Parathyroid adenoma (tissue), 2 donors: Measurements from ENCODE around the gene VPS72.

Experiments used
- H2AFZ ChIP-seq: fragments of 300-600 bp; sonication (generic); one replicate; pipeline ENCODE4 v1.7.0; 2017; ENCODE audit warnings: antibody characterized with exemption, mild to moderate bottlenecking
- H3K27ac ChIP-seq: fragments of 300-600 bp; sonication (generic); one replicate; pipeline ENCODE4 v1.7.0; 2017
- H3K27me3 ChIP-seq: fragments of 300-600 bp; sonication (generic); one replicate; pipeline ENCODE4 v1.7.0; 2017; ENCODE audit warnings: low read length; ENCODE audit not compliant: control insufficient read depth, insufficient read depth
- H3K36me3 ChIP-seq: fragments of 300-600 bp; sonication (generic); one replicate; pipeline ENCODE4 v1.7.0; 2017; ENCODE audit warnings: low read length; ENCODE audit not compliant: control insufficient read depth, insufficient read depth
- H3K4me1 ChIP-seq: fragments of 300-600 bp; sonication (generic); one replicate; pipeline ENCODE4 v1.7.0; 2017; ENCODE audit warnings: control low read depth
- H3K4me2 ChIP-seq: fragments of 300-600 bp; sonication (generic); one replicate; pipeline ENCODE4 v1.7.0; 2017; ENCODE audit warnings: low read length
- H3K4me3 ChIP-seq: fragments of 300-600 bp; sonication (generic); one replicate; pipeline ENCODE4 v1.7.0; 2017; ENCODE audit warnings: low read depth, low read length
- H3K79me2 ChIP-seq: fragments of 300-600 bp; sonication (generic); one replicate; pipeline ENCODE4 v1.7.0; 2017; ENCODE audit warnings: control low read depth
- H3K9ac ChIP-seq: fragments of 300-600 bp; sonication (generic); one replicate; pipeline ENCODE4 v1.7.0; 2017; ENCODE audit warnings: mild to moderate bottlenecking
- H3K9me3 ChIP-seq: fragments of 300-600 bp; sonication (generic); one replicate; pipeline ENCODE4 v1.7.0; 2017; ENCODE audit warnings: low read length; ENCODE audit not compliant: control insufficient read depth
- TF ChIP-seq, protein P1 (sequence below): fragments of 300-600 bp; sonication (generic); IDR thresholded peaks from one replicate; pipeline ENCODE4 v1.7.0; 2017; ENCODE audit warnings: antibody characterized with exemption, mild to moderate bottlenecking
- donor health status: primary hyperparathyroidism.

The VPS72 gene

DNA sequence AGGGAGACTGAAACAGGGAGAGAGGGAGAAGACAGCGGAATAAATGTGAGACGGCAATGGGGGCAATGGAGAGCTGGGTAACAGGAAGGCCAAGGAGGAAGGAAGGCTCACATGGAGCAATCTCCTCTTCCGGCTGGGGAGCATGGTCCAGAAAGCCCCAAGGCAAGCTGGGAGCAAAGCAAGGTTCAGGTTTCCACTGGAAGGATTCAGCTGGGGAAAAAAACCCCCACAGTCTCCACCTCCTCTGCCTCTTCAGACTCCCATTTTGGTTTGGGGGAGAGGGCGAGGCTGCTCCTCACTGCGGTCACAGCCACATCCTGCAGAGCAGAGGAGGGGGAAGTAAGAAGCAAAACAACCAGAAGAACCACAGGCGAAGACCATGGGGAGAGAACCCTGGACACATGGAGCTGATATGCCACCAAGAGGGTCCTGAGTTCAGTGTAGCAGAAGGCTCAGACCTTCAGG is 32.9 kb downstream of the VPS72 start:
- H3K4me3 ChIP-seq: no peak overlapping the region
- no peak overlapping the region for H3K27ac ChIP-seq
- H3K4me2 ChIP-seq: no peak overlapping the region
- TF ChIP-seq, protein P1, sequence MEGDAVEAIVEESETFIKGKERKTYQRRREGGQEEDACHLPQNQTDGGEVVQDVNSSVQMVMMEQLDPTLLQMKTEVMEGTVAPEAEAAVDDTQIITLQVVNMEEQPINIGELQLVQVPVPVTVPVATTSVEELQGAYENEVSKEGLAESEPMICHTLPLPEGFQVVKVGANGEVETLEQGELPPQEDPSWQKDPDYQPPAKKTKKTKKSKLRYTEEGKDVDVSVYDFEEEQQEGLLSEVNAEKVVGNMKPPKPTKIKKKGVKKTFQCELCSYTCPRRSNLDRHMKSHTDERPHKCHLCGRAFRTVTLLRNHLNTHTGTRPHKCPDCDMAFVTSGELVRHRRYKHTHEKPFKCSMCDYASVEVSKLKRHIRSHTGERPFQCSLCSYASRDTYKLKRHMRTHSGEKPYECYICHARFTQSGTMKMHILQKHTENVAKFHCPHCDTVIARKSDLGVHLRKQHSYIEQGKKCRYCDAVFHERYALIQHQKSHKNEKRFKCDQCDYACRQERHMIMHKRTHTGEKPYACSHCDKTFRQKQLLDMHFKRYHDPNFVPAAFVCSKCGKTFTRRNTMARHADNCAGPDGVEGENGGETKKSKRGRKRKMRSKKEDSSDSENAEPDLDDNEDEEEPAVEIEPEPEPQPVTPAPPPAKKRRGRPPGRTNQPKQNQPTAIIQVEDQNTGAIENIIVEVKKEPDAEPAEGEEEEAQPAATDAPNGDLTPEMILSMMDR: no peak
- no peaks in the 10 kb centered on the region for H3K36me3 ChIP-seq
- H2AFZ ChIP-seq: no peak overlapping the region
- H3K4me1 ChIP-seq: no peaks in the 10 kb centered on the region
- H3K9me3 ChIP-seq: no peaks in the 10 kb centered on the region
- H3K27me3 ChIP-seq: no peaks in the 10 kb centered on the region
- no peaks in the 10 kb centered on the region for H3K79me2 ChIP-seq
- no peak overlapping the region for H3K9ac ChIP-seq

DNA sequence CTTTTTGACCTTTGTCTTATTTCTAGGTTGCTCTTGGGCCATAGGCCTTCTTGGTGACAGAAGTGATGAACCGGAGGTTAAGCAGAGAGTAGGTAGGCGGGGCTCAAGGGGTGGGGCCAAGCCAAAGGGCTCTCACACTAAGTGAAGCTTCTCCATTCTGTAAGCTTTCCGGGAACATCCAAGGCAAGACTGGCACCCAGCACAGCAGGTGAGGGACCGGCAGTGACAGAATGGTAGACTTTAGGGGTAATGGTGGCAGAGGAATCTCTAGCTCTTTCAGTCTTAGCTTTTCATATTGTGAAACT is 33.5 kb downstream of the VPS72 start, which contains the start of gene TNFAIP8L2:
TSS of gene TNFAIP8L2 (plus strand) at position 135 of the 305 bp plus-strand sequence. CDS start 2,049 bp downstream, outside the sequence.
- Histone ChIP-seq H3K9me3 (no peaks in the 10 kb centered on the region), H3K4me3 (no peak within 1 kb of the TSS), H3K4me1 (no peaks in the 10 kb centered on the region), H3K9ac (no peak within 1 kb of the TSS), H3K36me3 (no peaks in the 10 kb centered on the region), H3K27me3 (no peaks in the 10 kb centered on the region), H3K27ac (no peak within 1 kb of the TSS), H2AFZ (no peak within 1 kb of the TSS), H3K4me2 (no peak within 1 kb of the TSS), H3K79me2 (no peaks in the 10 kb centered on the region)
- TF ChIP-seq, protein P1: no peak

DNA sequence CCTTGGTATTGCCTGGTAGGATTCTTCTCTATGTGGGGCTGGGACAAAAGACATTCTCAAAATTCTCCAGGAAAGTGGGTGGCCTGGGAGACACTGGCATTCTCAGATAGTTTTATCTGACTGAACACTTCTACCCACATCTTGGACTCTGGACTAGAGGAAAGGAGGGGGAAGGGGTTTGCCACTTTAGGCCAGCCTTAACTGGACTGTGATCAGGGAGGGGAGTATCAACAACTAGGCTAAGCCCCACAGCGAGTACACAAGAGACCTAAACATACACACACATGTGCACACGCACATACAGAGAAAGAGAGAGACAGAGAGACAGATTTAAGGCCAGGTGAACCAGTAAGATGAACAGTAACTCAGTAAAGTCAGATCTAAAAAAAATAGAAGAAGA is 42.3 kb downstream of the VPS72 start:
- Histone ChIP-seq H3K27ac (no peak overlapping the region), H3K9me3 (no peaks in the 10 kb centered on the region), H3K27me3 (no peaks in the 10 kb centered on the region), H3K4me2 (no peak overlapping the region), H3K79me2 (no peaks in the 10 kb centered on the region), H3K36me3 (no peaks in the 10 kb centered on the region), H2AFZ (no peak overlapping the region), H3K4me3 (no peak overlapping the region), H3K4me1 (no peaks in the 10 kb centered on the region), H3K9ac (no peak overlapping the region)
- TF ChIP-seq, protein P1: no peak

DNA sequence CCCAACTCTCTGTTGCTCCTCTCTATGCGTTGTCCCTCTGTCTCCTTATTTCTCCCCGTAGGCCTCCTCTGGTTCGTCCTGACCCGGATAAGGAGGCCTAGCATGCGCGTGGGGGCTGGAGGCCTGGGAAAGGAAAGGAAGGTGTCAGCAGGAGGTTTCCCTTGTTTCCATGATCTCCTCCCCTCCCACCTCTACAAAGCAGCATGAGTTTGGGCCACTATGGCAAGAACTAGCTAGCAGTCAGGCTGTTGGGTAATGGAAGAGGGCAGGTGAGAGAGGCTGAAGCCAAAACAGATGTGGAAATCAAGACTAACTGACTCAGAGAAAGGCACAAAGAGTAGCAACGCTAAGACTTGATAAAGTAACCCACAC is 42.9 kb downstream of the VPS72 start:
- Histone ChIP-seq H2AFZ (peak overlapping the region; percentile 94), H3K79me2 (no peaks in the 10 kb centered on the region), H3K4me3 (peak overlapping the region; percentile 61), H3K9me3 (no peaks in the 10 kb centered on the region), H3K27me3 (no peaks in the 10 kb centered on the region), H3K9ac (no peak overlapping the region), H3K4me1 (no peaks in the 10 kb centered on the region), H3K27ac (peak overlapping the region; percentile 39), H3K36me3 (no peaks in the 10 kb centered on the region), H3K4me2 (peak overlapping the region; percentile 78)
- TF ChIP-seq, protein P1: no peak

DNA sequence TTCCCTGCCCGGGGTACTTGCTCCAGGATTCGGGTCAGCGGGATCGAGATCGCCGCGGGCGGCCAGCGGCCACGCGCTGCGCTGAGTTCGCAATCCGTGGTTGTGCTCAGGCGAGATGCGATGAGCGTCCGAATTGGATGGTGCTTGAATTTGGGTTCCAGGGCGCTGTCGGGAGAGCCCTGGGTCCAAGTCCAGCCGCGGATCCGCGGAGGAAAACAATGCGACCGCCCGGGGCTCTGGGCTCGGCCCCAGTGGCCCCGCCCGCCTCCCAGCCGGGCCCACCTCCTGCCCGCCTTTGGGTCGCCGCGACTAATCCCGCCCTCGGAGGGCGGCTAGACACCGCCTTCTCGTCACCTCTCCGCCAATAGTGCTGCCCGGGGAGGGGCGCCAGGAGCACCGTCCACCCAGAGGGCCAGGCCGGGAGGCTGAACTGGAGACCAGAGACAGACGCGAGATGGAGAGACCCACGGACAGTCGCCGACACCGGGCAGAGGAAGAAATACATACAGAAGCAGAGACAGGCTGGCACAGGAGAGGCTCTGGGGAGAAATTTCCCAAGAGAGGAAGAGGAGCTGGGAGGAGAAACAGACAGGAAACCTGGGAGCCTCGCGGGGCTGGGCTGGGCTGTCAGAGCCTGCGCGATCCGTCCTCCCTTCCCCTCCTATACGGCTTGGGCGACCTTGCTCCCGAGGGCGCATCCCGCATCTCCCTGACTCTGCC is 43.4 kb downstream of the VPS72 start, which contains the start of gene SEMA6C:
TSS of gene SEMA6C (minus strand) at position 220 of the 720 bp plus-strand sequence. CDS start 4,010 bp downstream, outside the sequence.
- Histone ChIP-seq H3K27me3 (no peaks in the 10 kb centered on the region), H3K9ac (no peak within 1 kb of the TSS), H2AFZ (peak within 1 kb of the TSS; percentile 94), H3K9me3 (no peaks in the 10 kb centered on the region), H3K4me1 (no peaks in the 10 kb centered on the region), H3K36me3 (no peaks in the 10 kb centered on the region), H3K4me3 (peak within 1 kb of the TSS; percentile 61), H3K79me2 (no peaks in the 10 kb centered on the region), H3K4me2 (peak within 1 kb of the TSS; percentile 78), H3K27ac (peak within 1 kb of the TSS; percentile 39)
- TF ChIP-seq, protein P1: no peak
